ENCODE data around the gene GCH1.

- TF ChIP-seq CTCF (IDR thresholded peaks at IDR 0.05), result no peak
- no peak for TF ChIP-seq POLR2A (IDR thresholded peaks at IDR 0.05)
These were observed 3.4 kb upstream of the GCH1 start for GRCh38 chr14:54906075-54906474.
